Germinal center (tissue), 1 donor: Measurements from ENCODE around the gene LY9.

Experiments
- DNase-seq: peaks from one replicate; pipeline ENCODE4 v3.0.0; 2012; ENCODE audit warnings: mixed read lengths, low spot score

The LY9 gene

DNA sequence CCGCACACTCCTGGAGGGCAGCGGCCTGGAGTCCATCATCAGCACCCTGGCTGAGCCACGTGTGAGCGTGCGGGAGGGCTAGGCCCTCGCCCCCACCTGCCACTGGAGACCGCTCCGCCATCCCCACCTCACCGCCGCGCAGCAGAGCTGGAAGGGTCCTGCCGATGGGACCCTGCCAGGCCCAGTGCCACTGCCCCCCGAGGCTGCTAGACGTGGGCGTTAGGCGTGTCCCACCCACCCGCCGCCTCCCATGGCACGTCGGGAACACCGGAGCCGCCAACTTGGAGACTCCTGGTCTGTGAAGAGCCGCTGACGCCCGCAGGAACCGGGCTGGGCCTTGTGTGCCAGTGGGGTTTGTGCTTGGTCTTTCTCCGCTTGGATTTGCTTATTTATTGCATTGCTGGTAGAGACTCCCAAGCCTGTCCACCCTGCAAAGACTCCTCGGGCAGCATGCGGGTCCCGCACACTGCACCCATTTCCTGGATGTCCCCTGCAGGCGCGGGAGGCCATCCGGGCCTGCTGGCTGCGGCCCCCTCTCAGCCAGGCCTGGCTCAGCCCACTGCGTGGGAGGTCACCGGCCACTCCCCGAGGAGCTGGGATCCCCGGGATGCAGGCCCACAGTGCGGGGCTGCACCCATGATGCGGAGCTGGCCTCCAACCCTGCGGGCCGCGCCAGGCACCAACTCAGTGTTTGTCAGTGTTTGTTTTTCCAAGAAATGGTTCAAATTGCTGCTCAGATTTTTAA is 6.0 kb downstream of the LY9 start:
- DNase-seq, result no peak

DNA sequence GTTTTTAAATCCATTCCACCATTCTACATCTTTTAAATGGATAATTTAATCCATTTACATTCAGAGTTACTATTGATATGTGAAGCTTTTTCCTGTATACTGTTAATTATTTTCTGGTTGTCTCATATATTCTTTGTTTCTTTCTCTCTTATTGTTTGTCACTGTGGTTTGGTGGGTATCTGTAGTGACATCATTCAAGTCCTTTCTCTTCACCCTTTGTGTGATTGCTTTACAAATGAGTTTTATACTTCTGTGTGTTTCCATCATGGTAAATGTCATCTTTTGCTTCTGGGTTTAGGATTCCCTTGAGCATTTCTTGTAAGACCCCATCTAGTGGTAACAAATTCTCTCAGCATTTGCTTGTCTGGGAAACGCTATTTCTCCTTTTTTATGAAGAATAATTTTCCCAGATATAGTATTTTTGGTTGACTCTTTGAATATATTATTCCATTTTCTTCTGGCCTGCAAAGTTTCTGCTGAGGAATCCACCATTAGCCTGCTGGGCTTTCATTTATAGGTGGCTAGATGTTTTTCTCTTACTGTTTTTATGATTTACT is 10.2 kb downstream of the LY9 start:
- no peak for DNase-seq

DNA sequence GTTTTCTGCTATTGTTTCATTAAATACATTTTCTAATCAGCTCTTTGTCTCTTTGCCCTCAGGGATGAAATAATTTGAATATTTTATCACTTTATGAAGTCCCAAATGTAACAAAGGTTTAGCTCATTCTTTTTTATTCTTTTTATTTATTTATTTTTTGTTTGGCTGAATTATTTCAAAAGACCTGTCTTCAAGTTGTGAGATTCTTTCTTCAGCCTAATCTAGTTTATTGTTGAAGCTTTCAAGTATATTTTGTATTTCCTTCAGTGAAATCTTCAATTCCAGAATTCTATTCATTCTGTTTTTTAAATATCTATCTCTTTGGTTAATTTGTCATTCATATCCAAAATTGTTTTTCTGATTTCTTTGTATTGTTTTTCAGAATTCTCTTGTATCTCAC is 10.8 kb downstream of the LY9 start:
- no peak for DNase-seq

DNA sequence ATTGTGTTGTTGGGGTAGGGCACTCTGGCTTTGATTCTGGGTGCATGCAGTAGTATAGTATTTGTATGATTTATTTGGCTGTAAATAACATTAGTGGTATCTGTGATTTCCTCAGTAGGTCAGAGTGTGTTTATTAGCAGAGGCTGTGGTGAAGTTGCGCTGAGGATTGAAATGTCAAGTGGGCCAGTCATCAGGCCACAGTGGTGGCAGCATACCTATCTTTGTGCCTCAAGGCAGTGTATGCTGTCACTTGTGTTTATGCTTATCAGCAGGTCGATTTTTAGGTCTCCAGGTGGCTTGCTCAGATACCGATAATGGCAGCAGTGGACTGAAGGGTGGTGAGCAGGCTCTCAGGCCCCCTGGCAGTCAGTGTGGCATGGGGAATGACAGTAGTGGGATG is 11.3 kb downstream of the LY9 start:
- DNase-seq, result no peak

DNA sequence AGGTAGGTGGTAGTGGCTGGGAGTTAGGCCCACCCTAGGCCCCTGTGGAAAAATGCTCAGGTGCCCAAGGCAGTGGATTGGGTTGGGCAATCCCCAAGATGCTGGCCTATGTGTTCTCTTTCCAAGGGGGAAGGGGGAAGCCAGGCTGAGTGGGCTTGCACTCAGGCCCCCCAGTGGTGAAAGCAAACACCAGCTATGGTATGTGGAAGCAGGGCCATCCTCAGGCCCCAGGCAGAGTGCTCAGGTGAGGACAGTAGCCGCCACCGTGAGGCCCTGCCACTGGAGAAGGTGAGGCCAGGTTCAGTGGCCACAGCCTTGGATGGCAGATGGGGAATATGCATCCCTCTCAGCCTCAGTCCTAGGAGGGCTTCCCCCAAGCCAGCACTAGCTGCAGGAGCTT is 11.8 kb downstream of the LY9 start:
- no peak for DNase-seq

DNA sequence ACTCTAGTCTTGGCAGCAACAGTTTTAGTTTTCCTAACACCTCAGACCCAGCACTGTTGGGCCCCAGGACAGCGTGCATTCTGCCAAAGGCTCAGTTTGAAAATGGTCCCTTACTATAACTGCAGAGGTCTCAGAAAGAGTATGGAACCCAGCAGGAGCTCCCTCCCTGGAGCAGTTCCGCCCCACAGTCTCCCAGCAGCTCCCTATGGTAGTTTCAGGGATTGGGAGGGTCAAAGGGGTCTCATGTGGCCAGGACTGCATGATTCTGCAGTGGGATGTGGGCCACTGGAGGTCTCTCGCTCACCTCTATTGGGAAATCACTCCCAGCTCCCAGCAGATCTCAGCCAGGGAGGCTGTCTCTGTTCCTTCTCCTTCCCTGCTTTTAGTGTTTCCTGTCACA is 12.3 kb downstream of the LY9 start:
- DNase-seq, result no peak

DNA sequence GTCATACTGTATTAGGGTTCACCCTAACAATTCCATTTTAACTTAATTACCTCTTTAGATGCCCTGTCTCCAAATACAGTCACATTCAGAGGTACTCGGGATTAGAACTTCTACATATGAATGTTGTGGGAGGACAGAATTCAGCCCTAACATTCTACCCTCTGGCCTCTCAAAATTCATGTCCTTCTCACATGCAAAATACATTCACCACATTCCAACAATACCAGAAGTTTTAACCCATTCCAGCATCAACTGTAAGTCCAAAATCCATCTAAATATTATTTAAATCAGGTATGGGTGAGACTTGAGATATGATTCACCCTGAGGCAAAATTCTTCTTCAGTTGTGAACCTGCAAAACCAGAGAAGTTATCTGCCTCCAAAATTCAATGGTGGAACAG is 14.5 kb downstream of the LY9 start:
- DNase-seq, result no peak

DNA sequence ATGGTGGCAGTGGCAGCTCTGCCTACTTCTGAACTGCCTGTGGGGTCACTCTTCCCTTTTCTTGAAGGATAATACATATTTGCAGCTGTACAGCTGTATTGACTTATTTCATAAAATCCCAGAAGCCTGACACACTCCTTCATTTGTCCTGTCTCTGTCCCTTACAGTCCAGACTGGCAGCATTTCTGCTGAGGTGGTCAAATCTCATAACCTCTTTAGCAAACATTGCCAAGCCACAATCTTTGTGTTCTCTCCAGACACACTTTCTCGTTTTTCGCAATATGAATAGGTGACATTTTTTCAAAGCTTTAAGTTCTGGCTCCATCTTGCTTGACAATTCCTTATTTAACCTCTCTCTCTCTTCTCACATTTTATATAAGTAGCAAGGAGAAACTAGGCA is 15.2 kb downstream of the LY9 start:
- DNase-seq, result no peak

DNA sequence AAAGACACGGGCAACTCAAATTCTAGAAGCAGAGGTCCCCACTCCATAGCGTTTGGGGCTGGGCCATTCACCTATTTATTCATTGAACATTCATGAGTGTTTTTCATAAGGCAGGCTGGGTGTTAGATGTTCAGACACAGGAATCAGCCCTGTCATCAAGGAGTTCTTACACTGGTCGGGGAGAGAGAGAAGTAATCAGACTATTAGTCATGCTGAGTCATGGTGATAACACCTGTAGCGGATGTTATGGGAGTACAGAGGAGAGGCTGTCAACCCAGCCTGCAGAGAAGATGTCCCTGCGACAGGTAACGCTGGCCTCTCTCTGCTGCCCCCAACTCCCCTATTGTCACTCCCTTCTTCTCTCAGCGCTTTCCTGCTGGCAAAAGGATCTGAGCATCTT is 17.2 kb downstream of the LY9 start:
- DNase-seq, result no peak

DNA sequence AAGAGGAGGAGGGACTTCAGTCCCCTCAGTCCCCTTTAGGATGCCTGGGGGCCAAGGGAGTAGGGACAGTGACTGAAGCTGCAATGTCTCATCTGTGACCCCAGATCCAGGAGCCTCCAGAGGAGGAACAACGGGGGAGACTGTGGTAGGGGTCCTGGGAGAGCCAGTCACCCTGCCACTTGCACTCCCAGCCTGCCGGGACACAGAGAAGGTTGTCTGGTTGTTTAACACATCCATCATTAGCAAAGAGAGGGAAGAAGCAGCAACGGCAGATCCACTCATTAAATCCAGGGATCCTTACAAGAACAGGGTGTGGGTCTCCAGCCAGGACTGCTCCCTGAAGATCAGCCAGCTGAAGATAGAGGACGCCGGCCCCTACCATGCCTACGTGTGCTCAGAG is 18.3 kb downstream of the LY9 start:
- no peak for DNase-seq

DNA sequence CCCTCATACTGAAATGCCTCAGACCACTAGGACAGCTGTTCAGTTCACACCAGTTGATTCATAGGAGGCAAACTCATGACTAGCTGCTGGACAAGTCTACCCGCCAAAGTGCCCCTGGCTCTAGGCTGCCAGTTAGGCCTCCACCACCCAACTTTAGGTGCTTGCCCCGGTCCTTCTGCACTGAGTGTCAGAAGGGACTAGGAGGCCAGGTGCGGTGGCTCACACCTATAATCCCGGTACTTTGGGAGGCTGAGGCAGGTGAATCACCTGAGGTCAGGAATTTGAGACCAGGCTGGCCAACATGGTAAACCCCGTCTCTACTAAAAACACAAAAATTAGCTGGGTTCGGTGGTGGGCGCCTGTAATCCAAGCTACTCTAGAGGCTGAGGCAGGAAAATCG is 18.9 kb downstream of the LY9 start:
- no peak for DNase-seq

DNA sequence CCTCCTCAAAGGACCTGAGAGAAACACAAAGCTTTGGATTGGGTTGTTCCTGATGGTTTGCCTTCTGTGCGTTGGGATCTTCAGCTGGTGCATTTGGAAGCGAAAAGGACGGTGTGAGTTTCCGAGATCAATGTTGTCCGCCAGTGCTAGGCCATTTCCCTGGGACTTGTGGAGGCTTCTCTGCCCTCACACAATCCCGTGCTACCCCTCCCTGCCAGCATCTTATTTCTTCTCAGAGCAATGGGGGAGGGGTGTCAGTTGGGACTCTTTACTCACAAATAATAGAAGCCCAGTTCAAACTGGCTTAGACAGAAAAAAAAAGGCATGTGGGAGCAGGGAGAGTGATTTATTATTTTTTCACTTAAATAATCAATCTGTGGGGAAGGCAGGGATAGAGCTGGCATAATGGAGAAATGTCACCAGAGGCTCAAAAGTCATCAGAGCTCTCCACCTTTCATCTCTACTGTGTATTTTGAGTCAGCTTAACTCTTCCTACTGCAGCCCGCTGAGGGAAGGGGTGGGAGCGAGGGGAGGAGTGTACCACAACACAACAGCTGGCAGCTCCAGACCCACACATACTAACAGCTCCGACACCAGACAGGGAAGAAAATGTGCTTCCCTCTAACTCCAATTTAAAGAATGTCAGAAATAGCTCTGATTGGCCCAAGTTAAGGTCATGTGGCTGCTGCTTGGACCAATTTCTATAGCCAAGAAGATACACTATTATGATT is 22.4 kb downstream of the LY9 start:
- DNase-seq, result no peak

DNA sequence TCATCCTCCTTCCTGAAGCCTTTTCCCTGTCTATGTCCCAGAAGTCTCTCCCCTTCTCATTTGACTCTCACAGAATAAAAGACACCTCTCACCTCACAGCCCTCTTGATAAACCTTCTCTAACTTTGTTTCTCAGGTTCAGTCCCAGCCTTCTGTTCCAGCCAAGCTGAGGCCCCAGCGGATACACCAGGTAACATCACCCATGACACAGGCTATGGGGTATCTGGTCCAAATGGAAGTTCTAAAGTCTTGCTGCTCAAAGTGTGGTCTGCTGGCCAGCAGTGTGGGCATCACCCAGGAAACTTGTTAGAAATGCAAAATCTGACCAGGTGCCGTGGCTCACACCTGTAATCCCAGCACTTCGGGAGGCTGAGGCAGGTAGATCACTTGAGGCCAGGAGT is 23.2 kb downstream of the LY9 start:
- DNase-seq, result no peak

DNA sequence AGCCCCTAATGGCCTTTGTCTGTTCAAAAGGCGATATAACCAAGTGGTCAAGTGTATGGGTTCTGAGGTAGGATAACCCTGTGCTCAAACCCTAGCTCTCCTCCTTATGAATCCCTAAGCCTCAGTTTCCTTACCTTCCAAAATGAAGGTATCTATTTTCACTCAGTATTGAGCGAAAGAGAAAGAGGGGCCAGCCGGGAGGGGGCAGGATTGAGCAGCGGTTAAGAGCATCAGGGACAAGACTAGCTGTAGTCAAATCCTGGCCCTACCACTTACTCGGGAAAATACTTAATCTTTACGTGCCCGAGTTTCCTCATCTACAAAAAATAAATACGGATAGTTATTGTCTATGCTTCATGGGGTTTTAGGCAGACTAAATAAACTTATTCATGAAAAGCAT is 25.7 kb downstream of the LY9 start:
- no peak for DNase-seq

DNA sequence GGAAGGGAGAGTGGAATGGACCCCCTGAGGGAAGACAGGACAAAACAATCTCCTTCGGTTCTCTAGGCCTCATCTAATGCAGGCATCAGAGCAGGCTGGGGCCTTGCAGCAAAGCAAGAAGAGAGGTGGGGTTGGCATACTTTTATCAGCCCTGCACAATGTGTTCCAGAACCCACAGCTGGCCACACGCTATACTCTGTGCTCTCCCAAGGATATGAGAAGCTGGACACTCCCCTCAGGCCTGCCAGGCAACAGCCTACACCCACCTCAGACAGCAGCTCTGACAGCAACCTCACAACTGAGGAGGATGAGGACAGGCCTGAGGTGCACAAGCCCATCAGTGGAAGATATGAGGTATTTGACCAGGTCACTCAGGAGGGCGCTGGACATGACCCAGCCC is 27.3 kb downstream of the LY9 start:
- no peak for DNase-seq

DNA sequence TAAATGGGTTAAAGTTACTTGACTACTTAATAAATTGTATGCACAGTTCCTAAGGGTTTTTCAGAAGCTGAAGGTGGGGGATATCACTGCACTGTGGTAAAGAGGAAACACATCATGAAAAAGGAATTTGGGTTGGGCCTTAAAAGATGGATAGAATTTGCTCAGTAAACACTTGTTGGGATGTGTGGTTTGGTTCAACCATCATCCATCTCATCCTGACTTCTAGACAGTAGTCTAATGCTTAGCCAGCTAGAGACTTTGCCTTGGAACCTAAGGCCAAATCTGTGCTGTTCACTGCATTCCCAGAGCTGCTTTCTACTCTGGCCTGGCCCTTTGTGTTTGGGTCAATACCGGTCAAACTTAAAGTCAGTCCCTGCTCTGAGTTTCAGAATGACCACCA is 30.6 kb downstream of the LY9 start:
- no peak for DNase-seq

DNA sequence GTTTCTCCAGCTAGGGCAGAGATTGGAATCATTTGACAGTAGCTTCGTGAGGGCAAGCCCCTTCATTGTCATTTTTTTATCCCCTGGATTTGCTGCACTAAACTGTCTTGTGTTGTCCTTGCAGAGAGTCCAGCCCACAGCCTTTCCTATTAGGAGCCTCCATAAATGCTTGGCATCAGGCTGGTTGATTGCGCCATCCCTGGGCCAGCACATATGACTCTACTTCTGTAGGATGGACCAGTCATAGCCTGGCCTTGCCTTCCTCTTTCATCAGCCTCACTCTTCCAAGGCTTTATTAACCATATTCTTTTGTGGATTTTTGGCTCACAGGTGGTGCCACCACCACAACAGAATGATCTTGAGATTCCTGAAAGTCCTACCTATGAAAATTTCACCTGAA is 31.4 kb downstream of the LY9 start:
- DNase-seq, result no peak

DNA sequence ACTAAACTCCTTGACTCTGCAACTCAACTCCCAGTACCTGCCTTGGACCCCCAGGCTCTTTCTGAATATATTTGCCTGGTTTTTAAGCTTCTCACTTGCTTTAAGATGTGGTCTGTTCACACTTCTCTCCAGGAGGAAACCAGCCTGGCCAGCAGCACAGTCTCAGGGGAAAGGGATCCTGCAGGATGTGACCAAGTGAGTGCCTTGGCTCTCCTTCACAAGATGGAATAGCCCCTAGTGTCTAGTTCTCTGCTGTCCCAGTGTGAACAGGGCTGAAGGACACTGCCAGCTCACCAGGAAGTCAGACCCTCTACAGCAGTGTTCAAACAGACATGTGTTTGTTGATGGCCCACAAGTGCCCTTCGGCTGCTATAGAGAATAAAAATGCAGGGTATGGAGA is 33.8 kb downstream of the LY9 start:
- DNase-seq, result no peak

DNA sequence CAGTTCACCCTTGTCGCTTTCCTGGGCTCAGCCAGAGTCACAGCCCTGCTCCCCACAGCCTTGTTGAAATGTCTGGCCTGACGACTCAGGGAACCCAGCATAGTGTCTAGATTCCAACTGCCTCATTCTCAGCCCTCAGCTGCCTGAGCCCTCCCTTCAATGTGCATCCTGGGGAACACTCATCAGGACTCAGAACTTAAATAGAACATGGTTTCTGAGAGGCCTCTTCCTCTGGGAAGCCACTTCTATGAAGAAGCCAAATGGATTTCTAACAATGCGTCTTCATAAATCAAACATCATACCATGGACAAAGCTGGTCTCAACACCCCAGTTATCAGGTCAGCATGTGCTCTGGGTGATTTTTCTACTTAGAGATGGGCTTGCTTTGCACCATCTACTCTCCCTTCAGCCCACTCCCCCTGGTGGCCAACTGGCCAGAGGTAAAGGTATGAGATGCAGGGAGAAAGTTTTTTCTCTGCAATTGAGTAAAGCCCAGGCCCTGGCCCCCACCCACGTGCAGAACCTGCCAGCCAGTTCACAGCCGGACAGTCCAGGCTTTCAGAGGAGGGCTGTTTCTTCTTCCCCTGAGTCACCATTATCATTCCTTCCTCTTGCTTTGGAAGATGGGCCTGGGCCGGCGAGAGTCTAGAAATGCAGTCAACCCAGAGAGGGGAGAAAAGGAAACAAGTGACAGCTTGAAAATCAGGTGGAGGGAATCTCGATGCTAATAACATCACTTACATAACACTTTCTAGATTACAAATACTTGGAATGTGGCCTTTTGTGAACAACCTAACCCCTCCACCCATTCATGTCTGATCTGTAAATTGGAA is 34.6 kb downstream of the LY9 start:
- peak; percentile 47 for DNase-seq

DNA sequence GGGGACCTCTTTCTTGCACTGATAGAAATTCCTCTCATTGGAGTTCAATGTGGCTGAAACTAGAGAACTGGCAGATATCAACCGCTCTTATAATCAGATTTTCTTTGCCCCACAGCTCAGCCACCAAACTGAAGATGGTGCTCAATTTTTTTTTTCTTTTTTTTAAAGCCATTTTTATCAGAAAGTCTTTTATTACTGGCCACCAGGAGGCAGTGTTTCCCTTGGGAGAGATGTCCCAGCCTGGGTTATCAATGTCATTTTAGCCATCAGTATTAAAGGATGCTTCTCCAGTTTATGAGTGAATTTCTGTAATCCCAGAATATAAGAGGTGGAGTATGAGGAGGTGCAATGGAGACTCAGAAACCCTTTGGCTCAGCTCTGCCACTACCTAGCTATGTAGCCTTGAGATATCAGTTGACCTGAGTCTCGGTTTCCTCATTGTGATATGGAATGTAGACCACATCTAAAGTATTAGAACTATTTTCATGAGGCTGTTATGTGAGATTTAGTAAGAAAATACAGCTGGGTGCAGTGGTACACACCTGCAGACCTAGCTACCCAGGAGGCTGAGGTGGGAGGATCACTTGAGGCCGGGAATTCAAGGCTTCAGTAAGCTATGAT is 39.1 kb downstream of the LY9 start:
- peak; percentile 11 for DNase-seq

DNA sequence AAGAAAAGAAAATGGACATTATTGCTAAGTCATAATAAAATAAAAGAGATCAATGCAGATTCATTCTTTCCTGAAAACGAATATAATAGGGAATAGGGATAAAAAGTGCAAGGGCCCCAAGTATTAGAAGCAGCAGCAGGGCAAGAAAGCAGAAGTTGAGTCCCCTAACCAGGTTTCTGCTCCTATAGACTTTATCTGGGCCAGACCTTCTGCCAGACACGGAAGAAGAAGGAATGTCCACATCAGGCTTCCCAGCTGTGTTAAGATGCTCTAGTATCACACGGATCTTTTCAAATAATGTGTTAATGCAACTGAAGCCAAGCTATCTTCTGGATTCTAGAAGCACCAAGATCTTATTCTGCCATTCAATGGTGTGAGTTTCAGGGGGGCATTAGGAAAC is 39.8 kb downstream of the LY9 start:
- DNase-seq, result no peak

DNA sequence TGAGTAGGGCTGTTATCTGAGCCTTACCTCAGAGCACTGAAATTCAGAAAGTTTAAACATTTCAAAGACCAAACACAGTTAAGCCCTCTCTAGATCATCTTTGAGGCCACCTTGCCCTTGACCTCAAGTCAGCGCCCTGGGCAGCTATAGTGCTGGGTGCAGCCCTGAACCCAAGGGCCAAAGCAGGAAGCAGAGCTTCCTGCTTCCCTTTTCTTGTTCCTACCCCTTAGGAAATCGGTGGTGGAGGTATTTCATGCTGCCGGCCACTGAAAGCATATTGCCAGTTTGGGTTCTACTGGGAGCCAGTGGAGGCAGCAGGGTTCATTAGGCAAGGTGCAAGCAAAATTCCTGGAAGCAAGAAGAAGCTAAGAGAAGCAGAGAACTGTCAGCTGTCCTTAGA is 40.6 kb downstream of the LY9 start:
- DNase-seq, result no peak
